Islet of Langerhans (tissue), 1 donor: ENCODE measurements around the gene CALCOCO1.
"Not testable (repeated sequence)": the region's sequence is repeated elsewhere in the genome, so short reads cannot be mapped to it uniquely, and the experiment has no call there.

Experiments
- FAIRE-seq: peaks from one replicate; lab custom pipeline; 2011; peaks lifted over from hg19 to GRCh38; lab: Jason Lieb, UNC

Gene CALCOCO1, protein sequence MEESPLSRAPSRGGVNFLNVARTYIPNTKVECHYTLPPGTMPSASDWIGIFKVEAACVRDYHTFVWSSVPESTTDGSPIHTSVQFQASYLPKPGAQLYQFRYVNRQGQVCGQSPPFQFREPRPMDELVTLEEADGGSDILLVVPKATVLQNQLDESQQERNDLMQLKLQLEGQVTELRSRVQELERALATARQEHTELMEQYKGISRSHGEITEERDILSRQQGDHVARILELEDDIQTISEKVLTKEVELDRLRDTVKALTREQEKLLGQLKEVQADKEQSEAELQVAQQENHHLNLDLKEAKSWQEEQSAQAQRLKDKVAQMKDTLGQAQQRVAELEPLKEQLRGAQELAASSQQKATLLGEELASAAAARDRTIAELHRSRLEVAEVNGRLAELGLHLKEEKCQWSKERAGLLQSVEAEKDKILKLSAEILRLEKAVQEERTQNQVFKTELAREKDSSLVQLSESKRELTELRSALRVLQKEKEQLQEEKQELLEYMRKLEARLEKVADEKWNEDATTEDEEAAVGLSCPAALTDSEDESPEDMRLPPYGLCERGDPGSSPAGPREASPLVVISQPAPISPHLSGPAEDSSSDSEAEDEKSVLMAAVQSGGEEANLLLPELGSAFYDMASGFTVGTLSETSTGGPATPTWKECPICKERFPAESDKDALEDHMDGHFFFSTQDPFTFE

DNA sequence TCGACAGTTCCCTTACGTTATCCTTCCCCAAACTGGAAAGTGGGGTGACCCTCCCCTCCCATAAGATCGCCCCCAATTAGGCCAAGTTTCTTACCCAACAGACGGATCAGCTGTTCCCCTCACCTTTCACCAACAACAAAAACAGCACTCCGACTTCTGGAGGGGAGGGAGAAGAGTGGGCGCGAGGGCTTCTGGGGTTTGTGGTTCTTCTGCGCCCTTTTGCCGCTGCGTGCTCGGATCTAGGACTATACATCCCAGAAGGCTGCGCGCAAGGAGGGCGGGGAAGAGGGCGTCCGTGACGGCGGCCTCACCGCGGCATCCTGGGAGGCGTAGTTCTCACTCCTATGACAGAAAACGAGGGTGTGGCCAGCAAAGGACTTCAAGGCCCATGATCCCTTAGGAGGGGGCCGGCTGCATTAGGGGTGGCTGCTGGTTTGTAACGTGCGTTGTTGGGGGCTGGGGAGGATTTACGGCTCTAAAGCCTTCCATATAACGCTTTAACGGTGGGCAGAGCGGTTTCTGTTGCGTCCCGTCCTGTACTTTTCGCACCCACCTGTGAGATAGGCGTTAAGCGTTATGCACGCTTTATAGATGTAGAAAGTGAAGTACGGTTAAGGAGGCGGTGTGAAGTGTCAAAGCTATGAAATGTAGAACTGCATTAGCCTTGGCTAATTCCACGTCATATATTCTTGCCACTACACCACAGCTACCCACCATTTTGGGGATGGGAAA, at the start of gene CALCOCO1:
CALCOCO1 (minus strand) TSS at position 143 of the 732 bp plus-strand sequence. CDS start 2,210 bp downstream, outside the sequence.
- peak; percentile 71 for FAIRE-seq

GRCh38 chr12:53776872-53777271, 49.6 kb upstream of the CALCOCO1 start:
- no peak for FAIRE-seq

GRCh38 chr12:53775478-53776145, 48.4 kb upstream of the CALCOCO1 start:
- FAIRE-seq: no peak

- no peak for FAIRE-seq
Measured at GRCh38 chr12:53770281-53770680, 43.0 kb upstream of the CALCOCO1 start.

- FAIRE-seq: no peak
Measured at GRCh38 chr12:53768976-53769375, 41.7 kb upstream of the CALCOCO1 start.

- no peak for FAIRE-seq
Measured at GRCh38 chr12:53766881-53767280, 39.6 kb upstream of the CALCOCO1 start.

GRCh38 chr12:53765891-53766290, 38.6 kb upstream of the CALCOCO1 start:
- FAIRE-seq: no peak

DNA sequence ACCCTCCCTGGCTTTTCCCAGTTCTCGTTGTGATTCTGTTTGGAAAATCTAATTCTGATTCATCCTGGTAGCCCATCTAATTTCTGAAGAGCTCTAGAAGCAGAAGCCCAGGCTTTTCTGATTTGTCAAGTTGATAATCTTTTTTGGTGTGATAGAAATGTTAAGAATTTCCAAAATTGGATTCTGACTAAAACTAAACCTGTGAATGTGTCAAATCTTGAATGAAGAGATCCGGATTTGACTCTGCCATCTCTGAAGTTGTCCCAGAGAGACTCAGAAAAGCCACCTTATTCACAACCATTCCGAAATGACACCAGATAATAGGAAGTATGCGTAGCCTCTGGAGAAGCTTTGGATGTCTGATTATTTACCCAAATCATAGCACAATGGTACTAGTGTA, 37.4 kb upstream of the CALCOCO1 start:
- no peak for FAIRE-seq

GRCh38 chr12:53762793-53763192, 35.5 kb upstream of the CALCOCO1 start:
- not testable (repeated sequence) for FAIRE-seq

- FAIRE-seq: no peak
Measured at GRCh38 chr12:53761306-53761705, 34.1 kb upstream of the CALCOCO1 start.

- FAIRE-seq: no peak
Measured at GRCh38 chr12:53759261-53759660, 32.0 kb upstream of the CALCOCO1 start.

DNA sequence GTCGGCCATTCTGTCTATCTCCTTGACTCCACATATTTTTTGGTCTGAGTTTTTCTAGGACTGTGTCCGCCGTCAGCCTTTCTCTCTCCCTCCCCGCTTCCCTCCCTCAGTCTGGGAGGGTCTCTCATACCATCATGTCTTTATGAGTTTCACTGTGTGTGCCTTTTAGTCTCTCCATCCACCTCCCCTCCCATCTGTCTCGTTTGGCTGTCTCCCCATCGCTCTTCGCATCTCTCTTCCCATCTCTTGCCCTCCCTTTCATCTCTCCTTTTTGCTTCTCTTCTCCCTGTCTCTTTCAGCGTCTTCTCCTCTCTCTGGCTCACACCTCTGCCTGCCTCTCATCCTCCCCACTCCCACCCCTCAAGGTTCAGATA, 31.5 kb upstream of the CALCOCO1 start:
- FAIRE-seq: no peak

DNA sequence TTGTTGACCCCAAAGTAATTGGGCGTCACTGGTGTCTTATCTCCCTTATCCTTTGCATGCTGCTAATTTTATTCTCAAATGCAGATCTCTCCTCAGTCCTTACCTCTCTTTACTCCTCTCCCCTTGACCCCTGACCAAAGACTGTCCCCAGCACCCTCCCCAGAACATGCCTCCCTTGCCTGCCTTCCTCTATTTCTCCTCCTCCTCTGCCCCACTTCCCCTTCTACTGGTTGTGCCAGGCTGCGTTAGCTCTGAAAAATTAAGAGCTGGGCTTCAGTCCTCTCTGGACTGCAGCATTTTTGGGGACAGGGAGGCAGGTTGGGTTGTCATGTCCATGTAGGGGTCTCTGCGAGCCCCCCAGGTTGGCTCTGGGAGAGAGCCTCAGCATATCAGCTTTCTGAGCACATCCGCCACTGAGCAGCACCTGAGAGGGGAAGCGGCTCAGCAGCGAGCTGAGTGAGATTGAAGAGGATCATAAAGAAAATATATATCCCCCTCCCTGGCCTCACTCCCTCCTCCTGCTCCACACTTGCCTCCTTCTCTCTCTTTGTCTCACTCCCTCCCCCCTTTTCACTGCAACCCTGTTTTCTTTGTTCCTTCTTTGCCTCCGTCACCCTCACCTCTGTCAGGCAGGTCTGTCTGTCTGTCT, 31.0 kb upstream of the CALCOCO1 start:
- FAIRE-seq: no peak

DNA sequence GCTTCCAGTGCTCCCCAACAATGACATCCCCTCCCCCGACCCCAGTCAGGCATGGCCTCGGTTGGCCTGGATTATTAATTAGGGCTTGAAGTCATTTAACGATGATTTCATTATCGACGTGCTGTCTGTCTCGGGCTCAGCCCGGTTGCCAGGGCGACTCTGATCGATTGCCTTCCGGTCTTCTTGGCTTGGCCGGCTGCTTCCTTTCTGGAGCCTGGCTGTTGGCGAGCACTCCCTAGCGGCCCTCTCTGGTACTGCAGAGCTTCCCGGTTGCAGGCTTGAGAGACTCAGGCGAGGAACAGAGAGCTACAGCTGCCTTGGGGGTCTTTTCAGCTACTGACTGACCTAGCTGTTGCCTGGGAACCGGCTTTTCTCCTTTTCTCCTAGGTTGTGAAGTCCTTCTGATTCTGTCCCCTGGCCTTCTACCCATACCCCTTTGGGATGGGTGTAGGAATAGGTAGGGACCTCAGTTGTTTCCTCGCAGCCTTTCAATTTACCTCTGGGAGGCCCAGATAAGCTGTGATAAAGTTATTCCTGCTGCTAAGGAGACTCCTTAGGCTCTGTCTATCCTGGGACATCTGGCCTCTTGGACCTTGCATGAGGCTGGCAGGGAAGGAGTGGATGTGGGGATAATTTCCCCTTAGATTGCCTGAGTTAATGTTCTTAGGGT, 30.0 kb upstream of the CALCOCO1 start:
- FAIRE-seq: no peak

DNA sequence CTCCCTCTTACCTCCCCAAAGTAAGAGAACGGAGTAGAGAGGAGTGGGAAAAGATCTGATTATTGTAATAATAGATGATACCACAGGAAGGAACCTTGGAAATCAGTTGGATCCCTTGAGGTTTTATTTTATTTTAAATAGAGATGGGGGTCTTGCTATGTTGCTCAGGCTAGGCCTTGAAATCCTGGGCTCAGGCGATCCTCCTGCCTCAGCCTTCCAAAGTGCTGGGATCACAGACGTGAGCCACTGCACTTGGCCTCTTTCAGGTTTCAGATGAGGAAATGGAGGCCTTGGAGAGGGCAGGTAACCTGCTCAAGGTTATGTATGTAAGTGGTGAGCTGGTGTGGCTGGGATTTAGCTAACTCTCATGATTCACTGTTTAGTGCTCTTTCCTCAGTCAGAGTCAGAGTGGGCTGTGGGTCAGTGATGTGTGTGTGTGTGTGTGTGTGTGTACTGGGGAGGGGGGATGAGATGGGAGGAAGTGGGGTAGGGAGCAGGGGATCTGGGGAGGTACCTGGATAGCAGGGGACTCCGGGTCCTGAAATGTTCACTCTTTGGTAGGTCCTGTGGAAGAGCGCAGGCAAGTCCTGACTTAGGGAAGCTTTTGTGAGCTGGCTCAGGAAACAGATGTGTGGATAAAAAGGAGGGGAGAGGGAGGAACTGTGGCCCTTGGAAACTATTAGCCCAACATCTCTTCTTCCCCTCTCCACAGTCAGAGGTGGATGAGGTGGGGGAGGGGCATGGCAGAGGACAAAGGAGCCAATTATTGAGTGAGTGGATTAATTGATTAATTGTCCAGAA, 29.2 kb upstream of the CALCOCO1 start:
- no peak for FAIRE-seq

- no peak for FAIRE-seq
Measured at GRCh38 chr12:53755893-53756292, 28.6 kb upstream of the CALCOCO1 start.

DNA sequence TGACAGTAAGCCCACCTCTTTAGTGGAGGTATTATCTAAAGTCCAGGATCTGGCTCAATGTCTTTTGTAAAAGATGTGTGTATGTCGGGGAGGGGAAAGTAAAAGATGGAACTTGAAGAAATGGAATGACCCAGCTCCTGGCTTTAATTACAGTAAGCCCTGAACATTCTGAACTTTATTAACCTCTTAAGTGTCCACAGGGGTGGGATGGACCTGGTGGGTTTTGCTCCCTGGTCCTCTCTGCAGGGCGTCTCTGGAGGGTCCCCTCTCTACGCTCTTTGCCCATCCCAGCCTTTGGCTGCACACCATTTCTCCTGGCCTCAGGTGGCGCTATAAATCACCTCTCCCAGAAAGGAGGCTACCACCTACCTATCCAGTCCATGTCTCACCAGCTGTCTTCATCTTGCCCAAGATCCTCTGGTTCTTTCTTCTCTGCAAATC, 28.2 kb upstream of the CALCOCO1 start:
- FAIRE-seq: no peak

DNA sequence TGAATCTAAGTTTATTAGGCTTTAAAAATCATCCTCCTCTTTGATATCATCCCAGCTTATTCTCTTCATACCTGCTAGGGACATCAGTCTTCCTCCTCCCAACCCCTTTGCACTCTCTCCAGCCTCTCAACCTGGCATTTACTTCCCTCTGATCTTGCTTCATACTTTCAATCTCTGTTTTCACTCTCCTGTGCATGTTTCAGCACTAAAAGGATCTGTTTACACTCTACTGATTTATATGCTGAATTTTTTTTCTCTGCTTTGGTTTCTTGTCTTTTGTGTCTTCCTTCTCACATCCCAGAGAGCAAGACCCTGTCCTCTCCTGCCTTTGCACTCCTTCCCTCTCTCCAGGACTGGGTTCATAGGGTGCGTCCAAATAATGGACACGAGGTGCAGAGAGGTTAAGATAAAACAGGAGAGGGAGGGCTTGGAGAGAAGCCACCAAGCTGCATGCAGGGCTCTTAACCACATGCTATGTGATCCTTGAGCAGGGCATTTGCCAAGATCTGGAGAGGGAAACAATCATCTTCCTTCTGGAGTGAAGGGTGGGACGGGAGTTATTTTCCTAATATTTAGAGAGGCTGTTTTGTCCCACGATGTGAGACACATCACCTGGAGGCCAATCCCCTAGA, 27.5 kb upstream of the CALCOCO1 start:
- no peak for FAIRE-seq

DNA sequence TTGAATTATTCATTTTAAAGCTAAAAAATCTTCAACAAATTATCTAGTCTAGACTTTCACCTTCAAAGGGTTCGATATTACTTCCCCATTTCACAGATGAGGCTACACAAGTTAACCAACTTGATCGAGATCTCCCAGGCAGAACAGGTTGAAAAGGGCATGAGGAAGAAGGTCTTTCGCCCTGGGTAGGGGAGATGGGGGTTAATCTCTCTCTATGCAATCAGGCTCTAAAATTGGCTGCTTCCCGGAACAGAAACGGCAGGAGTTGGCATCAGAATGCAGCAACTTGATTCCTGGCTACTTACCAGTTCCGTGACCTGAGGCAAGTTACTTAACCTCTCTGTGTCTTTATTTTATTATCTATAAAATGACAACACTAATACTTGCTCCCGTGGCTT, 26.9 kb upstream of the CALCOCO1 start:
- no peak for FAIRE-seq

DNA sequence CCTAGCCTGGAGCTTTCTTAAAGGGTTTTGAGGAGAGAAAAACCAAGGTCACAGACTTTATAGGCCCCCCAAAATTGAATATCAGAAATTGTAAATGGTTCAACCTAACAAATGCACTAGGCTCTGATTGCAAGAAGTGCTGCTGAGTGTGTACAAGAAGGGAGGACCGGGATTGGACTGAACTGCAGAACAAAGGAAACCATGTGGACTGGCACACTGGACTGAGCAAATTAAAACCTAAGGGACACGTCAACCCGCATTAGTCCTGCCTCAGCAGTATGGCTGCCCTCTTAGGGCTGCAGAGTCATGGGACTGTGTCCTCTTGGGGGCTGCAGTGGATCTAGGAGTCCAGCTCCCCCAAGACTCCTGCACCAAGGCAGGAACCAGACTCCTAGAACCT, 25.4 kb upstream of the CALCOCO1 start:
- no peak for FAIRE-seq
